ENCODE measurements around the gene NEUROD2.

The NEUROD2 gene

DNA sequence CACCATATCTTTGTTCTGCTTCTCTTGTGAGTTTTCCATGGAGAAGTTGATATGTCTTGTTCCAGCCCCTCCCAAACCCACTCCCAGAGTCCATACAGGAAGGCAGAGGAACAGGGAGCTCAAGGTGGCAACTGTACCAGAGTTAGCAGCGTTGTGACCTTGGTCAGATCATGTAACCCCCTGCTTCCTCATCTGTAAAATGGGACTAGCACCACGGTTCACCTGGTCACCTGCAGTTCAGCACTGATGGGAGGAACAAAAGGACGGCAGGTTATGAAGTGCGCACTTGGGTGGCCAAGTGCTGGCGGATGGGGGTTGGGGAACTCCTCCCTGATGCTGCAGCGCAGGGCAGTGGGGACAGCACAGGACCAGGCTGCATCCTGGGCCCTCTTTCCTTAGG lies 7.7 kb upstream of the NEUROD2 start:
- TF ChIP-seq, protein P1, sequence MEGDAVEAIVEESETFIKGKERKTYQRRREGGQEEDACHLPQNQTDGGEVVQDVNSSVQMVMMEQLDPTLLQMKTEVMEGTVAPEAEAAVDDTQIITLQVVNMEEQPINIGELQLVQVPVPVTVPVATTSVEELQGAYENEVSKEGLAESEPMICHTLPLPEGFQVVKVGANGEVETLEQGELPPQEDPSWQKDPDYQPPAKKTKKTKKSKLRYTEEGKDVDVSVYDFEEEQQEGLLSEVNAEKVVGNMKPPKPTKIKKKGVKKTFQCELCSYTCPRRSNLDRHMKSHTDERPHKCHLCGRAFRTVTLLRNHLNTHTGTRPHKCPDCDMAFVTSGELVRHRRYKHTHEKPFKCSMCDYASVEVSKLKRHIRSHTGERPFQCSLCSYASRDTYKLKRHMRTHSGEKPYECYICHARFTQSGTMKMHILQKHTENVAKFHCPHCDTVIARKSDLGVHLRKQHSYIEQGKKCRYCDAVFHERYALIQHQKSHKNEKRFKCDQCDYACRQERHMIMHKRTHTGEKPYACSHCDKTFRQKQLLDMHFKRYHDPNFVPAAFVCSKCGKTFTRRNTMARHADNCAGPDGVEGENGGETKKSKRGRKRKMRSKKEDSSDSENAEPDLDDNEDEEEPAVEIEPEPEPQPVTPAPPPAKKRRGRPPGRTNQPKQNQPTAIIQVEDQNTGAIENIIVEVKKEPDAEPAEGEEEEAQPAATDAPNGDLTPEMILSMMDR (IDR thresholded peaks at IDR 0.05; ENCODE audit: low read depth, low read length), result no peak
- Histone ChIP-seq H3K9me3 (ENCODE audit: severe bottlenecking) (no peaks in the 10 kb centered on the region), H3K4me3 (ENCODE audit: low read depth, low read length) (no peak overlapping the region), H3K27ac (no peak overlapping the region), H3K36me3 (no peaks in the 10 kb centered on the region), H3K27me3 (ENCODE audit: insufficient read depth, low read depth, severe bottlenecking) (peaks cover 77% of the 10 kb centered on the region)
- DNase-seq, result no peak

DNA sequence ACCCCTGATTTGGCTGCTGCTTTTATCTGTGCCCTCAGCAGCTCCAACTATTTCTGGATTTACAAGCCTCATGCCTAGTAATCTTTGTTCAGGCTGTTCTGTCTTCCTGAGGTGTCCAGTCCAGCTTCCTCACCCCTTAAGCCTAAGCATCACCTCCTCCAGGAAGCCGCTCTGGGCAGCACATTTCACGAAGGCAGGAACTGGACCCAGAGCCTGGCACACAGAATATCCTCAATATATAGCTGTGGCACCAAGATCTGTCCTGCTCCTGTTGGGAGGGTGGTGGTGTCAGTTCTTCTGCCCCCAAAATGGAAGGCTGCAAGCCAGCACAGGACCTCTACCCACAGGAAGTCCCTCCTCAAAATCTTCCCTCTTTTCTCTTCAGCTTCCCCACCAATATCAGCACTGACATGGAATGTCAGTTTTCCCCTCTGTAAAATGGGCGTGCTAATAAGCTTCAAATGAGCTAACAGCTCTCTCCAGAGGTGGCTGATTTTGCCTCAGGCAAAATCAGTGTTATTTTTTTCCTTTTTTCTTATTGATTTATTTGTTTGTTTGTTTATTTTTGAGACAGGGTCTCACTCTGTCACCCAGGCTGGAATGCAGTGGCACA lies 6.9 kb upstream of the NEUROD2 start:
- Histone ChIP-seq H3K4me3 (ENCODE audit: low read depth, low read length) (no peak overlapping the region), H3K27ac (no peak overlapping the region), H3K27me3 (ENCODE audit: insufficient read depth, low read depth, severe bottlenecking) (peaks cover 84% of the 10 kb centered on the region), H3K9me3 (ENCODE audit: severe bottlenecking) (no peaks in the 10 kb centered on the region), H3K36me3 (no peaks in the 10 kb centered on the region)
- TF ChIP-seq, protein P1 (IDR thresholded peaks at IDR 0.05; ENCODE audit: low read depth, low read length), result no peak
- DNase-seq, result no peak

DNA sequence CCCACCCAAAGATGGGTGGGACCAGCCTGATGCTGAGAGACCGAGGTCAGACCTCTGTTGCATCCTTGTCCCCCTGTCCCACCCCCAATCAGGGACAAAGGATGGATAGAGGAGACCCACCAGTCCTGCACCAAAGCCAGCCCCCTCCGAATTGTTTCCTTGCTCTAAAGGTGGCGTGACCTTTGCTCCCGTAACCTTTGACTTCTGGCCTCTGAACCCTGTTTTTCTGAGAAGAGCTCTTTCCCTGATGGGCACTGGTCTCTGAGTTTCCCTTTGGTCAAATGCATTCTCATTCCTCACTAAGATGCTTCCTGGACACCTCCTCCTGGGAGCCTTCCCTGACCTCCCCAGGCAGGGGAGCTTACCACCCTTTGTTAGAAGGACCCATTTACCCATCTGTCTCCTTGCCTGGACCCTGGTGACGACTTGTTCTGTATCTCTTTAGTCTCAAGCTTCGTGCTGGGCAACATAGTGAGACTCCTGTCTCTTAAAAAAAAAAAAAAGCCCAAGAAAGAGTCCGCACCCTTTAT lies 5.3 kb upstream of the NEUROD2 start:
- Histone ChIP-seq H3K36me3 (no peaks in the 10 kb centered on the region), H3K9me3 (ENCODE audit: severe bottlenecking) (no peaks in the 10 kb centered on the region), H3K27ac (no peak overlapping the region), H3K4me3 (ENCODE audit: low read depth, low read length) (no peak overlapping the region), H3K27me3 (ENCODE audit: insufficient read depth, low read depth, severe bottlenecking) (peaks cover 85% of the 10 kb centered on the region)
- DNase-seq, result no peak
- TF ChIP-seq, protein P1 (IDR thresholded peaks at IDR 0.05; ENCODE audit: low read depth, low read length), result no peak

DNA sequence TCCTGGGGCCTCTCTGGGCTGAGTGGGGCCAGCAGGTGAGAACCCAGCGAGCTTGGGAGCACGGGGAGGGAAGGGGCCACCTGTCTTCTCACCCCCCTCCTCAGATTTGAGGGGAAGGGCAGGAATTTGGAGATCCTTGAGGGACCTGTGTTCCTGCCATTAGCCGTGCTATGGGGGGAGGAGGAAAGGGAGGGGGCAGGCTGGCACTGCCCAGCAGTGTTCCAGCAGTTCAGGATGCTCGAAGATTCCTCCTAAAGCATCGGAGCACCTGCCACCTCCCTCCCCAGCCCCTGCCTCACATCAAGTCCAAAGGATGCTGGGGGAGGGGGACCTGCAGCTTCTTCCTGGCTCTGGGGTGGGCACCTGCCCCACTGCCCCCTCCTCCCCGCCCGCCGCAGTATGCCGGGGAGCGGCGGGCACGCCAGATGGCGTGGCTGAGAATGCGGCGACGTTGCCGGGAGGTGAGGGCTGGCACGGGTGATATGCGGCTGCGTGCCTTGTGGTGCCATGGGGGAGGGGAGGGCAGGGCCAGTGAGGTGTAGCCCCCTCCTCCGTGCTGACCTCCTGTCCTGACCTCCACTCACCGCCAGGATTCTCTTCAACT lies 4.7 kb upstream of the NEUROD2 start:
- DNase-seq, result no peak
- Histone ChIP-seq H3K4me3 (ENCODE audit: low read depth, low read length) (no peak overlapping the region), H3K27me3 (ENCODE audit: insufficient read depth, low read depth, severe bottlenecking) (peaks cover 89% of the 10 kb centered on the region), H3K9me3 (ENCODE audit: severe bottlenecking) (no peaks in the 10 kb centered on the region), H3K36me3 (no peaks in the 10 kb centered on the region), H3K27ac (no peak overlapping the region)
- TF ChIP-seq, protein P1 (IDR thresholded peaks at IDR 0.05; ENCODE audit: low read depth, low read length), result no peak

DNA sequence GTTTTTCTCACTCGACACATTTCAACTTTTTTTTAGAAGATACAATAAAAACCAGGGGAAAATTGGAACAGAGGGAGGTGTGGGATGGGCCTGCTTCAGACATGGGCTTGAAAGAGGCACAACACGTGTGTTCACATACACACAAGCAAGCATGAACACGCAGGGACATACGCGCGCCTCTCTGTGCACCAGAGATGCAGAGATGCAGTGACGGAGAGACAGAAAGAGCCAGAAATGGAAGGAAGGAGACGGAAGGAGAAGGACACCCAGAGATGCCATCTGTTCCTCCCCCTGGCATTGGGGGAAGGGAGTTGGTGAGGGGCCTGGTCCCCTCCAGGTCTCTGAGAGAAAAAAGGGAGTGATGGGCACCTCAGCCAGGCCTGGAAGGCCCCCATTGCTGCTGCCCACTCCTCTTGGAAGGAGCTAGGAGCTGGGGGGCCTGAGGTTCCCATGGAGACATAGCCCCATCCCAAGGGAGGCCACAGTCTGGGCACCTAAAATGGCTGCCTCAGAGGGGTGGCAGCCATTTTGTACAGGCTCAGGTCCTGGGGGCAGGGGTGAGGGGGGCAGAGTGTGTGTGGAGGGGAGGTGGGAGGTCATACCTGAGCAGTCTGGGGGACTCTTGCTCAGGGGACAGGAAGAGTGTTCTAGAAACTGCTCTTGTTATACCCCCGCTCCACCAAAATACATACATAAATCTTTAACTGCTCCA lies 3.8 kb upstream of the NEUROD2 start:
- H3K9me3 ChIP-seq (ENCODE audit: severe bottlenecking), result no peaks in the 10 kb centered on the region
- H3K4me3 ChIP-seq (ENCODE audit: low read depth, low read length), result no peak overlapping the region
- no peaks in the 10 kb centered on the region for H3K36me3 ChIP-seq
- TF ChIP-seq, protein P1 (IDR thresholded peaks at IDR 0.05; ENCODE audit: low read depth, low read length), result no peak
- no peak for DNase-seq
- no peak overlapping the region for H3K27ac ChIP-seq
- H3K27me3 ChIP-seq (ENCODE audit: insufficient read depth, low read depth, severe bottlenecking), result peaks cover 89% of the 10 kb centered on the region
